Effector CD4-positive, alpha-beta T cell (primary cell): Measurements from ENCODE around the gene CDS1.
"Not testable (repeated sequence)": the region's sequence is repeated elsewhere in the genome, so short reads cannot be mapped to it uniquely, and the experiment has no call there.

ENCODE experiments used
- DNase-seq: peaks from one replicate; pipeline ENCODE4 v3.0.0-alpha.2; 2020

CDS1 gene

GRCh38 chr4:84677093-84677492, 94.2 kb downstream of the CDS1 start:
- no peak for DNase-seq

GRCh38 chr4:84677995-84678394, 95.1 kb downstream of the CDS1 start:
- DNase-seq = no peak

GRCh38 chr4:84678976-84679744, 96.2 kb downstream of the CDS1 start:
- DNase-seq = no peak

GRCh38 chr4:84680956-84681355, 98.0 kb downstream of the CDS1 start:
- DNase-seq = no peak

- DNase-seq = no peak
These were observed 98.8 kb downstream of the CDS1 start for GRCh38 chr4:84681486-84682274.

GRCh38 chr4:84682661-84683060, 99.7 kb downstream of the CDS1 start:
- DNase-seq = not testable (repeated sequence)

GRCh38 chr4:84683064-84683850, 100.3 kb downstream of the CDS1 start:
- no peak for DNase-seq

- DNase-seq = no peak
These were observed 101.4 kb downstream of the CDS1 start for GRCh38 chr4:84684361-84684760.

- DNase-seq = no peak
These were observed 102.2 kb downstream of the CDS1 start for GRCh38 chr4:84685105-84685504.

- DNase-seq = no peak
These were observed 105.7 kb downstream of the CDS1 start for GRCh38 chr4:84688605-84689004.

- DNase-seq = no peak
These were observed 106.3 kb downstream of the CDS1 start for GRCh38 chr4:84689197-84689596.

- DNase-seq = no peak
These were observed 107.6 kb downstream of the CDS1 start for GRCh38 chr4:84690481-84690880.

- DNase-seq = no peak
These were observed 108.3 kb downstream of the CDS1 start for GRCh38 chr4:84691170-84691691.

- no peak for DNase-seq
These were observed 108.9 kb downstream of the CDS1 start for GRCh38 chr4:84691800-84692199.

- no peak for DNase-seq
These were observed 114.2 kb downstream of the CDS1 start for GRCh38 chr4:84697159-84697558.

GRCh38 chr4:84697615-84698201, 114.8 kb downstream of the CDS1 start:
- DNase-seq = no peak

GRCh38 chr4:84699001-84699671, 116.2 kb downstream of the CDS1 start:
- no peak for DNase-seq
